MM.1S (cell line): ENCODE data around the gene TUNAR.

Experiments
- EZH2 ChIP-seq: fragments of 300-600 bp; sonication (generic); optimal IDR thresholded peaks from 2 replicates; pipeline ENCODE3; 2017; ENCODE audit warnings: low read depth, mild to moderate bottlenecking, antibody characterized with exemption, low read length, mixed read lengths
- TF ChIP-seq, protein P1 (sequence below): fragments of 300-600 bp; sonication (generic); IDR thresholded peaks from 2 replicates; pipeline ENCODE4 v1.5.1; 2016; ENCODE audit warnings: antibody characterized with exemption, low read length, mixed read lengths

DNA sequence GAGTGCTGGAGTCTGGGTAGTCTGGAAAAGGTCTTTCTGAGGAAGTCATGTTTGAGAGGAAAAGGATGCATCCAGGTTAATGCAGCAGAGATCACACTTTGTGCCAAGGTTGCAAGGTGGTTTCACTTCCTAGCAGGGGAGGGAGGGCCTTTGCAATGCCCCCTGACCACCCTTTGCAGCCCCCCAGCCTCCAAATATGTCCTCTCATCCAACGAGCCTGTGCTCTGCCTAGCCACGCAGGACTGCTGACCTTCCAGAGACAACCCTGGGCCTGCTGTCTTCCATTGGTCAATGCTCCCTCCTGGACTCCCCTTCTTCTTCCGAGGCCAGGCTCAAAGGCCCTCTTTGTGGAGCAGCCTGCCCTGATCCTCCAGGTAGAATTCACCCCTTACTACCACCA, 47.3 kb upstream of the TUNAR start:
- TF ChIP-seq, protein P1, sequence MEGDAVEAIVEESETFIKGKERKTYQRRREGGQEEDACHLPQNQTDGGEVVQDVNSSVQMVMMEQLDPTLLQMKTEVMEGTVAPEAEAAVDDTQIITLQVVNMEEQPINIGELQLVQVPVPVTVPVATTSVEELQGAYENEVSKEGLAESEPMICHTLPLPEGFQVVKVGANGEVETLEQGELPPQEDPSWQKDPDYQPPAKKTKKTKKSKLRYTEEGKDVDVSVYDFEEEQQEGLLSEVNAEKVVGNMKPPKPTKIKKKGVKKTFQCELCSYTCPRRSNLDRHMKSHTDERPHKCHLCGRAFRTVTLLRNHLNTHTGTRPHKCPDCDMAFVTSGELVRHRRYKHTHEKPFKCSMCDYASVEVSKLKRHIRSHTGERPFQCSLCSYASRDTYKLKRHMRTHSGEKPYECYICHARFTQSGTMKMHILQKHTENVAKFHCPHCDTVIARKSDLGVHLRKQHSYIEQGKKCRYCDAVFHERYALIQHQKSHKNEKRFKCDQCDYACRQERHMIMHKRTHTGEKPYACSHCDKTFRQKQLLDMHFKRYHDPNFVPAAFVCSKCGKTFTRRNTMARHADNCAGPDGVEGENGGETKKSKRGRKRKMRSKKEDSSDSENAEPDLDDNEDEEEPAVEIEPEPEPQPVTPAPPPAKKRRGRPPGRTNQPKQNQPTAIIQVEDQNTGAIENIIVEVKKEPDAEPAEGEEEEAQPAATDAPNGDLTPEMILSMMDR: no peak
- TF ChIP-seq EZH2: no peak
